ENCODE results near the gene FADS1. TPM values are rescaled to one million over a fixed set of nuclear protein-coding genes. Genes with fewer than 3 reads are reported as not detected.

The FADS1 gene
- total RNA-seq, 1 donor from 2014 or later: 47.1 TPM

- DNase-seq (ENCODE audit: low spot score in 2 of 2): no peak
- H3K27me3 ChIP-seq: no peaks in the 10 kb centered on the region
- no peak overlapping the region for H3K4me3 ChIP-seq
- no peaks in the 10 kb centered on the region for H3K4me1 ChIP-seq
- no peak overlapping the region for H3K27ac ChIP-seq
- no peaks in the 10 kb centered on the region for H3K9me3 ChIP-seq
- no peak for TF ChIP-seq CTCF (IDR thresholded peaks at IDR 0.05)
- intact Hi-C loops (cut with DNase I): no loop called here
- H3K36me3 ChIP-seq: no peaks in the 10 kb centered on the region
Measured at GRCh38 chr11:61775606-61776554, 40.9 kb downstream of the FADS1 start.

GRCh38 chr11:61775106-61775505 lies 41.7 kb downstream of the FADS1 start:
- DNase-seq (ENCODE audit: low spot score in 2 of 2): no peak
- intact Hi-C loops (cut with DNase I): no loop called here
- Histone ChIP-seq H3K4me1 (no peaks in the 10 kb centered on the region), H3K27me3 (no peaks in the 10 kb centered on the region), H3K4me3 (no peak overlapping the region), H3K36me3 (no peaks in the 10 kb centered on the region), H3K9me3 (no peaks in the 10 kb centered on the region), H3K27ac (no peak overlapping the region)
- TF ChIP-seq CTCF (IDR thresholded peaks at IDR 0.05): no peak

- no peaks in the 10 kb centered on the region for H3K36me3 ChIP-seq
- no peaks in the 10 kb centered on the region for H3K4me1 ChIP-seq
- H3K27ac ChIP-seq: no peak overlapping the region
- H3K9me3 ChIP-seq: no peaks in the 10 kb centered on the region
- no peak for DNase-seq (ENCODE audit: low spot score in 2 of 2)
- no peak overlapping the region for H3K4me3 ChIP-seq
- intact Hi-C loops (cut with DNase I): no loop called here
- no peak for TF ChIP-seq CTCF (IDR thresholded peaks at IDR 0.05)
- H3K27me3 ChIP-seq: no peaks in the 10 kb centered on the region
Measured at GRCh38 chr11:61774411-61774810, 42.4 kb downstream of the FADS1 start.

- Histone ChIP-seq H3K4me3 (no peak overlapping the region), H3K27me3 (no peaks in the 10 kb centered on the region), H3K9me3 (no peaks in the 10 kb centered on the region), H3K4me1 (no peaks in the 10 kb centered on the region), H3K27ac (no peak overlapping the region), H3K36me3 (no peaks in the 10 kb centered on the region)
- TF ChIP-seq CTCF (IDR thresholded peaks at IDR 0.05): no peak
- no peak for DNase-seq (ENCODE audit: low spot score in 2 of 2)
- intact Hi-C loops (cut with DNase I): no loop called here
Measured at GRCh38 chr11:61773809-61774208, 43.0 kb downstream of the FADS1 start.

GRCh38 chr11:61773356-61773755 lies 43.4 kb downstream of the FADS1 start:
- no peaks in the 10 kb centered on the region for H3K4me1 ChIP-seq
- no peaks in the 10 kb centered on the region for H3K27me3 ChIP-seq
- DNase-seq (ENCODE audit: low spot score in 2 of 2): no peak
- H3K9me3 ChIP-seq: no peaks in the 10 kb centered on the region
- no peak for TF ChIP-seq CTCF (IDR thresholded peaks at IDR 0.05)
- H3K4me3 ChIP-seq: no peak overlapping the region
- intact Hi-C loops (cut with DNase I): no loop called here
- no peaks in the 10 kb centered on the region for H3K36me3 ChIP-seq
- no peak overlapping the region for H3K27ac ChIP-seq
